IMR-90 (cell line): ENCODE results near the gene PLXNA4. TPM values are rescaled to one million over a fixed set of nuclear protein-coding genes. Genes with fewer than 3 reads are reported as not detected.

Experiments used
- ATAC-seq: fragments of 200-7000 bp; cut with Tn5 transposase; 2 replicates; pipeline ENCODE4 v1.9.1; 2020; ENCODE audit warnings: low read depth, mild to moderate bottlenecking, moderate library complexity
- BruUV-seq: library from RNA; stranded (reverse); fragments of 400-500 nt; replicated peaks from 2 replicates; lab custom pipeline; 2021; lab: Mats Ljungman, UMichigan
- CTCF ChIA-PET: fragments of 300-600 bp; formaldehyde crosslinking; extraction: SDS; loops from one replicate; lab custom pipeline; 2021; ENCODE audit warnings: antibody characterized with exemption; lab: Yijun Ruan, JAX
- POLR2A ChIA-PET: fragments of 300-600 bp; sonication (Branson Sonifier 250); formaldehyde crosslinking; loops from one replicate; lab custom pipeline; 2022; ENCODE audit warnings: antibody characterized with exemption; ENCODE audit not compliant: unreplicated experiment; lab: Charles Lee
- DNase-seq: peaks from one replicate; pipeline ENCODE4 v3.0.0; 2013
- H2AFZ ChIP-seq: replicated peaks from 2 replicates; pipeline ENCODE3; 2013; ENCODE audit warnings: low read length, mild to moderate bottlenecking; ENCODE audit not compliant: poor library complexity
- H2AK5ac ChIP-seq: 2 replicates; pipeline ENCODE4 v1.6.1; 2013; ENCODE audit warnings: low read depth, low read length, inconsistent platforms
- H2AK9ac ChIP-seq: replicated peaks from 2 replicates; pipeline ENCODE3; 2013; ENCODE audit warnings: mild to moderate bottlenecking, low read depth, low read length, moderate library complexity; ENCODE audit not compliant: poor library complexity
- H2BK120ac ChIP-seq: 2 replicates; pipeline ENCODE4 v1.6.1; 2013; ENCODE audit warnings: low read depth, low read length, inconsistent platforms
- H2BK15ac ChIP-seq: 3 replicates; pipeline ENCODE4 v1.6.1; 2013; ENCODE audit warnings: low read depth, low read length, inconsistent platforms
- H2BK20ac ChIP-seq: 2 replicates; pipeline ENCODE4 v1.6.1; 2013; ENCODE audit warnings: low read depth, mild to moderate bottlenecking, inconsistent platforms, low read length, moderate library complexity
- H2BK5ac ChIP-seq: 2 replicates; pipeline ENCODE4 v1.6.1; 2013; ENCODE audit warnings: mild to moderate bottlenecking, low read depth, low read length, inconsistent platforms; ENCODE audit not compliant: poor library complexity, severe bottlenecking
- H3K14ac ChIP-seq: replicated peaks from 2 replicates; pipeline ENCODE4 v1.6.1; 2013; ENCODE audit warnings: low read depth, low read length, inconsistent platforms
- H3K18ac ChIP-seq: 2 replicates; pipeline ENCODE4 v1.6.1; 2013; ENCODE audit warnings: low read depth, low read length, control low read depth
- H3K23ac ChIP-seq: 2 replicates; pipeline ENCODE4 v1.6.1; 2013; ENCODE audit warnings: low read depth, low read length, inconsistent platforms
- H3K27ac ChIP-seq: 2 replicates; pipeline ENCODE4 v1.5.1; 2013; ENCODE audit warnings: mild to moderate bottlenecking, control low read depth, low read length; ENCODE audit not compliant: insufficient read depth
- H3K27me3 ChIP-seq: 2 replicates; pipeline ENCODE4 v1.6.1; 2013; ENCODE audit warnings: low read length; ENCODE audit not compliant: control insufficient read depth, insufficient read depth
- H3K36me3 ChIP-seq: 2 replicates; pipeline ENCODE4 v1.6.1; 2013; ENCODE audit warnings: low read length, mixed read lengths; ENCODE audit not compliant: control insufficient read depth, insufficient read depth
- H3K4ac ChIP-seq: 2 replicates; pipeline ENCODE4 v1.6.1; 2013; ENCODE audit warnings: low read depth, low read length, inconsistent platforms
- H3K4me1 ChIP-seq: 2 replicates; pipeline ENCODE4 v1.6.1; 2013; ENCODE audit warnings: low read length, mixed read lengths; ENCODE audit not compliant: control insufficient read depth, insufficient read depth
- H3K4me2 ChIP-seq: 2 replicates; pipeline ENCODE4 v1.6.1; 2013; ENCODE audit warnings: low read depth, mild to moderate bottlenecking, control low read depth, low read length, moderate library complexity
- H3K4me3 ChIP-seq: 2 replicates; pipeline ENCODE4 v1.5.1; 2013; ENCODE audit warnings: low read depth, mild to moderate bottlenecking, control low read depth, low read length, moderate library complexity; ENCODE audit not compliant: insufficient read depth
- H3K56ac ChIP-seq: 2 replicates; pipeline ENCODE4 v1.6.1; 2013; ENCODE audit warnings: low read length, inconsistent platforms; ENCODE audit not compliant: insufficient read depth; ENCODE audit errors: extremely low read depth
- H3K79me1 ChIP-seq, 2 experiments: 2 replicates each; pipeline ENCODE4 v1.6.1; 2013; ENCODE audit warnings: low read length in 2 of 2, inconsistent platforms in 1 of 2, low read depth in 1 of 2
- H3K9ac ChIP-seq: 2 replicates; pipeline ENCODE4 v1.6.1; 2013; ENCODE audit warnings: low read depth, low read length, control low read depth
- H3K9me1 ChIP-seq: 2 replicates; pipeline ENCODE4 v1.6.1; 2013; ENCODE audit warnings: low read length, inconsistent platforms; ENCODE audit not compliant: insufficient read depth
- H3K9me3 ChIP-seq: 2 replicates; pipeline ENCODE4 v1.6.1; 2013; ENCODE audit warnings: low read length; ENCODE audit not compliant: control insufficient read depth, insufficient read depth
- H4K20me1 ChIP-seq: 2 replicates; pipeline ENCODE4 v1.6.1; 2013; ENCODE audit warnings: low read length, inconsistent platforms; ENCODE audit not compliant: insufficient read depth
- H4K5ac ChIP-seq: 2 replicates; pipeline ENCODE4 v1.6.1; 2013; ENCODE audit warnings: mild to moderate bottlenecking, low read depth, low read length, control low read depth
- H4K8ac ChIP-seq, 2 experiments: 2 replicates each; pipeline ENCODE4 v1.6.1; 2013; ENCODE audit warnings: low read depth in 2 of 2, low read length in 2 of 2, control low read depth in 1 of 2, inconsistent platforms in 1 of 2
- H4K91ac ChIP-seq: 2 replicates; pipeline ENCODE4 v1.6.1; 2013; ENCODE audit warnings: low read depth, low read length, inconsistent platforms; ENCODE audit not compliant: insufficient read depth
- BHLHE40 ChIP-seq: fragments of 150-350 bp; IDR thresholded peaks from 2 replicates; pipeline ENCODE4 v1.6.1; 2016; ENCODE audit warnings: mild to moderate bottlenecking, low read depth, low read length
- CEBPB ChIP-seq: IDR thresholded peaks from 2 replicates; pipeline ENCODE4 v1.6.1; 2012; ENCODE audit warnings: low read depth, low read length, improper control_type of control experiment
- CHD1 ChIP-seq: IDR thresholded peaks from 2 replicates; pipeline ENCODE4 v1.6.1; 2012; ENCODE audit warnings: low read depth, low read length, improper control_type of control experiment
- FOS ChIP-seq: fragments of 150-350 bp; IDR thresholded peaks from 2 replicates; pipeline ENCODE4 v1.6.1; 2016; ENCODE audit warnings: low read depth, low read length
- MAFK ChIP-seq: IDR thresholded peaks from 2 replicates; pipeline ENCODE4 v1.6.1; 2012; ENCODE audit warnings: low read depth, low read length, improper control_type of control experiment
- MAZ ChIP-seq: IDR thresholded peaks from 2 replicates; pipeline ENCODE4 v1.6.1; 2012; ENCODE audit warnings: low read depth, mild to moderate bottlenecking, low read length, improper control_type of control experiment, moderate library complexity, borderline replicate concordance
- MXI1 ChIP-seq: IDR thresholded peaks from 2 replicates; pipeline ENCODE4 v1.6.1; 2012; ENCODE audit warnings: low read depth, mild to moderate bottlenecking, low read length, moderate library complexity, borderline replicate concordance
- NFE2L2 ChIP-seq: fragments of 150-350 bp; IDR thresholded peaks from 2 replicates; pipeline ENCODE4 v1.6.1; 2016; ENCODE audit warnings: low read depth, mild to moderate bottlenecking, low read length
- POLR2A ChIP-seq: IDR thresholded peaks from 2 replicates; pipeline ENCODE4 v1.6.1; 2012; ENCODE audit warnings: mild to moderate bottlenecking, low read depth, low read length
- RAD21 ChIP-seq: IDR thresholded peaks from 2 replicates; pipeline ENCODE4 v1.6.1; 2012; ENCODE audit warnings: low read length, improper control_type of control experiment
- RCOR1 ChIP-seq: IDR thresholded peaks from 2 replicates; pipeline ENCODE4 v1.6.1; 2012; ENCODE audit warnings: mild to moderate bottlenecking, low read length, improper control_type of control experiment; ENCODE audit not compliant: insufficient replicate concordance
- RFX5 ChIP-seq: IDR thresholded peaks from 2 replicates; pipeline ENCODE4 v1.8.0; 2012; ENCODE audit warnings: low read depth, mild to moderate bottlenecking, low read length, moderate library complexity
- SMC3 ChIP-seq: fragments of 150-350 bp; IDR thresholded peaks from 2 replicates; pipeline ENCODE4 v1.6.1; 2016; ENCODE audit warnings: low read depth, mild to moderate bottlenecking, antibody characterized with exemption, low read length, moderate library complexity
- USF2 ChIP-seq: fragments of 150-350 bp; IDR thresholded peaks from 2 replicates; pipeline ENCODE4 v1.6.1; 2017; ENCODE audit warnings: mild to moderate bottlenecking, antibody characterized with exemption, low read length, low read depth
- WGBS, 2 experiments: methylation state at CpG; one replicate each; pipeline versions ENCODE4 v1.1.5 to v1.1.7; 2013; ENCODE audit warnings: missing lambda C conversion rate in 2 of 2; ENCODE audit not compliant: insufficient read length in 1 of 2; ENCODE audit errors: extremely low coverage in 2 of 2; 5-methylcytosine and 5-hydroxymethylcytosine counted together
- dilution Hi-C: fragments of 300-500 bp; cut with HindIII; formaldehyde crosslinking; loops from one replicate; pipeline ENCODE4 v1.14.3; 2018; ENCODE audit warnings: low sequenced_read_pairs; ENCODE audit not compliant: unreplicated experiment
- in situ Hi-C: fragments of 300-500 bp; cut with MboI; formaldehyde crosslinking; loops from 3 replicates; pipeline ENCODE4 v1.14.3; 2019; ENCODE audit warnings: low sequenced_read_pairs, inconsistent platforms, mixed read lengths
- intact Hi-C: fragments of 100-400 bp; cut with micrococcal nuclease; formaldehyde crosslinking; loops from 2 replicates; pipeline ENCODE4 v1.10.0; 2022
- polyA plus RNA-seq, 3 experiments: library from polyadenylated mRNA; depleted of rRNA; stranded (reverse); fragments of >200 nt; gene quantifications; 2 replicates each; pipeline ENCODE4 v1.2.3, GENCODE V29; 2012; ENCODE audit warnings: low replicate concordance in 1 of 3
- total RNA-seq: library from RNA; depleted of rRNA; stranded (reverse); fragments of >200 nt; gene quantifications from 2 replicates; pipeline ENCODE4 v1.2.3, GENCODE V29; 2012
- TF ChIP-seq, protein P1 (sequence below): fragments of 150-350 bp; IDR thresholded peaks from 2 replicates; pipeline ENCODE4 v1.6.1; 2016; ENCODE audit warnings: low read depth, mild to moderate bottlenecking, low read length, moderate library complexity, borderline replicate concordance

PLXNA4 gene
- total and polyA plus RNA-seq, 2 of the 4 experiments (the other 2 are of a cell fraction), result under 0.01 TPM

DNA sequence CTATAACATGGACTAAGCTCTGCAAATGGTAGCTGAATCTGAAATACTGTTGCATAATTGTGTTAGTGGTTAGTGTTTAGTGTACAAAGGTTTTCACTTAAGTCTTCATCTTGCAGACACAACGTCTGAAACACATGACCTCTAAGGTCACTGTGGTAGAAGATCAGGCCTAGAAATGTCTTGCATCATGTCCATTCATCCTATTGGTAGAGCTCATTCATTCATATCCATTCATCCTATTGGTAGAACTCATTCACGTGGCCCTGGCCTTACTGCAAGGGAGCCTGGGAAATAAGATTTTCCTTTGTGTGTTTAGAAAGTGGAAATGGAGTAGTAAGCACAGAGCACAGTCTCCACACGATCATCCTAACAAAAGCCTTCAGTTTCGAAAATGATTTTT, 485.8 kb downstream of the PLXNA4 start:
- Histone ChIP-seq H4K20me1 (no peaks in the 10 kb centered on the region), H3K4ac (no peak overlapping the region), H3K27ac (no peak overlapping the region), H3K56ac (no peak overlapping the region), H3K23ac (no peak overlapping the region), H2BK20ac (no peak overlapping the region), H3K18ac (no peak overlapping the region), H4K5ac (no peak overlapping the region), H3K4me1 (no peaks in the 10 kb centered on the region), H2BK15ac (no peak overlapping the region), H3K9me3 (no peaks in the 10 kb centered on the region), H4K8ac (no peak overlapping the region), H3K9me1 (no peaks in the 10 kb centered on the region), H3K79me1 (no peaks in the 10 kb centered on the region), H4K91ac (no peak overlapping the region), H2BK120ac (no peak overlapping the region), H3K4me3 (no peak overlapping the region), H2AFZ (no peak overlapping the region), H3K9ac (no peak overlapping the region), H3K36me3 (no peaks in the 10 kb centered on the region), H2AK9ac (no peak overlapping the region), H3K14ac (no peak overlapping the region), H2BK5ac (no peak overlapping the region), H3K27me3 (peaks cover 21% of the 10 kb centered on the region), H2AK5ac (no peak overlapping the region), H3K4me2 (no peak overlapping the region)
- ATAC-seq, result no peak
- dilution Hi-C loops (no loop called here), intact Hi-C loops (no loop called here), in situ Hi-C loops (no loop called here)
- ChIA-PET CTCF (no interaction called here), POLR2A (no interaction called here)
- DNase-seq, result no peak
- no CpG with 5 or more reads among the region's 4 CpGs for WGBS, 2 experiments
- TF ChIP-seq USF2 (no peak), FOS (no peak), RCOR1 (no peak), MXI1 (no peak), CHD1 (no peak), RAD21 (no peak), NFE2L2 (no peak), BHLHE40 (no peak), SMC3 (no peak), POLR2A (no peak), MAZ (no peak), MAFK (no peak), RFX5 (no peak), CEBPB (no peak)
- TF ChIP-seq, protein P1, sequence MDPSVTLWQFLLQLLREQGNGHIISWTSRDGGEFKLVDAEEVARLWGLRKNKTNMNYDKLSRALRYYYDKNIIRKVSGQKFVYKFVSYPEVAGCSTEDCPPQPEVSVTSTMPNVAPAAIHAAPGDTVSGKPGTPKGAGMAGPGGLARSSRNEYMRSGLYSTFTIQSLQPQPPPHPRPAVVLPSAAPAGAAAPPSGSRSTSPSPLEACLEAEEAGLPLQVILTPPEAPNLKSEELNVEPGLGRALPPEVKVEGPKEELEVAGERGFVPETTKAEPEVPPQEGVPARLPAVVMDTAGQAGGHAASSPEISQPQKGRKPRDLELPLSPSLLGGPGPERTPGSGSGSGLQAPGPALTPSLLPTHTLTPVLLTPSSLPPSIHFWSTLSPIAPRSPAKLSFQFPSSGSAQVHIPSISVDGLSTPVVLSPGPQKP, result no peak
- no TSS peak for BruUV-seq
